HG03108 (cell line): Measurements from ENCODE around the gene ATP4B.

ENCODE experiments used
- ATAC-seq: cut with Tn5 transposase; IDR thresholded peaks from one replicate; pipeline ENCODE4 v1.9.1; 2021; ENCODE audit warnings: moderate library complexity; ENCODE audit not compliant: unreplicated experiment

Gene ATP4B

GRCh38 chr13:113643593-113643992 is 14.4 kb downstream of the ATP4B start:
- ATAC-seq: no peak

DNA sequence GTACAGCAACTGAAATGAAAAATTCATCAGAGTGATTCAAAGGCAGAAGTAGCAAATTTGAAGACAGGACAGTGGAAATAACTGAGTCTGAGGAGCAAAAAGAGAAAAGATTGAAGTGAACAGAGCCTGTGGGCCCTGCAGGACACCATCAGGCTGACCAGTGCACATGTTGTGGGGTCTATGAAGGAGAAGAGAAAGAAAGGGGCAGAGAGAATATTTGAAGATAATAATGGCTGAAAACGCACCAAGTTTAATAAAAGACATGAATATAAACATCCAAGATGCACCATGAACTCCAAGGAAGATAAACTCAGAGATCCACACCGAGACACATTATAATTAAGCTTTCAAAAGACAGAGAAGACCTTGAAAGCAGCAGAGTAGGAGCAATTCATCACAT is 15.4 kb downstream of the ATP4B start:
- ATAC-seq: no peak

GRCh38 chr13:113641426-113641825 is 16.6 kb downstream of the ATP4B start:
- no peak for ATAC-seq

DNA sequence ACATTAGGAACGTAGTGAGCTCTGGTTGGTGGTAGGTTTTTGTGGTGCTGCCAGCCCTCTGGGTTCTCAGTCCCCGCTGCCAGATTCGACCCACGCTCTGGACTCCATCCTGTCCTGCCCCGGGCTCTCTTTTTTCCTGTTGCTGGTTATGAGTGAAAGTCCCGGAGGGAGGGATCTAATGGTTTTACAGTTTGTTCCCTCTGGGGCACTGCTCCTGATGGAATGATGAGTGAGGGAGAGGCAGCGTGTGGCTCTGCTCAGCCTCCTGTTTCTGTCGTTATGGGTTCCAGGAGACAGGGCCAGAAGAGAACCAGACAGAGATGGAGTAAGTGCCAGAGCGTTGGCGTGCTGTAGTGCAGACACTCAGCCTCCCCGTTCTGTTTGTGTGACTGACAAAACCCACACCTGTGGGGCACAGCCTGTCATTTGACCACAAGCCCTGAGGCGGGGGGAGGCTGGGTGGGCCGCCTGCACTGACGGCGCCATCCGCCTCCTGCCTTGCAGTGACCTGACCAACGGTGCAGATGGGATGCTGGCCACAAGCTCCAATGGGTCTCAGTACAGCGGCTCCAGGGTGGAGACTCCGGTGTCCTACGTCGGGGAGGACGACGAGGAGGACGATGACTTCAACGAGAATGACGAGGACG is 18.3 kb downstream of the ATP4B start:
- ATAC-seq: no peak

DNA sequence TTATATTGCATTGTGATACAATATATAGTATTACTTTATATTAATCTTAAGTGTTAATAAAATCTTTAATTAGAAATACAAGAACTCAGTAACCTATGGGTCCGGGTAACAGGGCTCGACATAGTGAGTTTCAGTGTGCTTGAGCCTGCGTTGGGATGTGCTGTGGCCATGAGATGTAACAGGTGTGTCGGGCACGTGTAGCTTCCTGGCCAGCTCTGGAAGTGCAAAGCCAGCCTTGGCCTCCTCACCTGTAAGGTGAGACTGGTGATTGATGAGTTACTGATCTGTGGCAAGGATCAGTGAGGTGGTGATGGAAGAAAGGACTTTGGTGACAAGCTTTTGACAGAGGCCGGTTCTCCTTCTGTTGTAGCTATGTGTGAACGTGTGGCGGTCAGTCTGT is 19.2 kb downstream of the ATP4B start:
- ATAC-seq: no peak

DNA sequence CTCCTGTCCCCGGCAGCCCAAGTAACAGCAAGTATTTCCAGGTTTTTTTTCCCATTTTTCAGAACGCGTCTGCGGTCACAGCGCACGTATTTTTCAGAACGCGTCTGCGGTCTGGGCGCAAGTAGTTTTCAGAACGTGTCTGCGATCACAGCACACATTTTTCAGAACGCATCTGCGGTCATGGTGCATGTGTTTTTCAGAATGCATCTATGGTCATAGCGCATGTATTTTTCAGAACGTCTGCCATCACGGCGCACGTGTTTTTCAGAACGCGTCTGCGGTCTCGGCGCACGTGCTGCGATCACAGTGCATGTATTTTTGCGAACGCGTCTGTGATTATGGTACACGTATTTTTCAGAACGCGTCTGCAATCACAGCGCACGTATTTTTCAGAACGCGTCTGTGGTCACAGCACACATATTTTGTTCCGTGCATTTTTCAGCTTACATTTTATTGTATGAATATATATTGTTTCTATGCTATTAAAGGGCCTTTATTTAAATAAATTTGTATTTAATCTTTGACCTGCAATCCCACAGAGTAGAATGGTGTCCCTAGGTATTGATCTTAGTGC is 19.7 kb downstream of the ATP4B start:
- ATAC-seq: no peak

- ATAC-seq: no peak
Measured at GRCh38 chr13:113637262-113638160, 20.5 kb downstream of the ATP4B start.

- ATAC-seq: no peak
Measured at GRCh38 chr13:113636266-113636963, 21.6 kb downstream of the ATP4B start.

GRCh38 chr13:113635709-113636108 is 22.3 kb downstream of the ATP4B start:
- ATAC-seq: no peak

DNA sequence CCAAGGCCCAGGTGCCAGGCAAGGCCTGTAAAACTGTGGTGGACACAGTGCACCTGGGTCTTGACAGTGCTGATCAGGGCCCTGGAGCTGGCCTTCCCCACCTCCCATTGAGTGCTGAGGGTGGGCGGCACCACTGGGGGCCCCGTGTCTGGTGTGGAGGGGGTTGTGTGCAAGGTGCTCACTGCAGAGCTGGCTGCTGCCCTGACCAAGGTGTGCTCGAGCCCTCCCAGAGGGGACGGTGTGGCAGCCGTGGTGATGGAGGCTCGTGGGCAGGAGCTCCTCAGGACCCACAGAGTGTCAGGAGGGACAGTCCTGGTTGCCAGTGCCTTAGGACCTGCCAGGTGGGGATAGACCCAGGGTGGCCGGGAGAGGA is 23.0 kb downstream of the ATP4B start:
- ATAC-seq: no peak

- no peak for ATAC-seq
Measured at GRCh38 chr13:113634279-113635047, 23.5 kb downstream of the ATP4B start.

GRCh38 chr13:113633485-113633873 is 24.5 kb downstream of the ATP4B start:
- no peak for ATAC-seq

GRCh38 chr13:113632706-113633484 is 25.1 kb downstream of the ATP4B start:
- no peak for ATAC-seq

DNA sequence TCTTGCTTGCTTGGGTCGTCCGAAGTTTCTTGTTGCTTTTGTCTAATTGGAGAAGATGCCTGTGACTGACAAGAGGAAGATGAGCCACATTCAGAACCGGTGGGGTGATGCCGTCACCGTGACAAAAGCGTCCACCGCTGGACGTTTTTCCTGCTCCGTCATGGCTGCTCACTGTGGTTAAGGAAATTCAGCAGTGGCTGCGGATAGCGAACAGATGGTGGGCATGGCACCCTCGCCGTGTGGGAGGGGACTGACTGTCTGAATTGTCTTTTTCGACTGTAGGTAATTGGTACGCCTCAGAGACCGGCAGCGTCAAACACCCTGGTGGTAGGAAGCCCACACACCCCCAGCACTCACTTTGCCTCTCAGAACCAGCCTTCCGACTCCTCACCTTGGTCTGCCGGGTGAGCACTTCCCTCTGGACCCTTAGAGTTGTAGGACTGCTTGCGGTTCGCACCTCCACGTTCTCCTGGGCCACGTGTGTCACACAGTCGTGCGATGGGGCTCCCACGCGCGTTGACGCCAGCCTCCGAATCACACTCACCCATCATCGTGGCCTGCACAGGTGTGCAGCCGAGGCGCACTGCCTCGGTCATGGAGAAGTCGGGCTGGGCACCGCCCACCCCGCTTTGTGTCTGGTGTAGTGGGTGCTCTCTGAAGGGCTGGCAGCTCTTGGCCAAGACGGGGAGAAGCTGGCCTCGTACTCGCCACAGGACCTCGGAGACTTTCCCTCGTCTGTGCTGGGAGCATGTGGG is 26.5 kb downstream of the ATP4B start:
- no peak for ATAC-seq

GRCh38 chr13:113630804-113631203 is 27.2 kb downstream of the ATP4B start:
- ATAC-seq: no peak

DNA sequence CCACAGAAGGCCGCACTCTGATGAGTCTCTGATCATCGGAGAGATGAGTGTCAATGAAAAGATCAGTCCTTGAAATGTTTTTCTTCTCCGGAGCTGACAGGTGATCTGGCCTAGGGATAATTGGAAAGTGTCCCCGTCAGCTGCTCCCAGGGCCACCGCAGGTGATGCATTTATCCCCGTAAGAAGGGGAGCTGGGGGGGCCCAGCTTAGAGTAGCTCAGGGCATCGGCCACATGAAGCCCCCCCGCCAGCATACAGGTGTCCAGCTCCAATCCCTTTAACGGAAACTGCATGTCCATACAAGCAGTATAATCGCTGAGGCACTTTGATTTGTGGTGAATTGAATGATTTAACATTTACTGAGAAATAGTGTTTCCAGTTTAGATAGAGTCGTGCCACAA is 27.7 kb downstream of the ATP4B start:
- no peak for ATAC-seq

DNA sequence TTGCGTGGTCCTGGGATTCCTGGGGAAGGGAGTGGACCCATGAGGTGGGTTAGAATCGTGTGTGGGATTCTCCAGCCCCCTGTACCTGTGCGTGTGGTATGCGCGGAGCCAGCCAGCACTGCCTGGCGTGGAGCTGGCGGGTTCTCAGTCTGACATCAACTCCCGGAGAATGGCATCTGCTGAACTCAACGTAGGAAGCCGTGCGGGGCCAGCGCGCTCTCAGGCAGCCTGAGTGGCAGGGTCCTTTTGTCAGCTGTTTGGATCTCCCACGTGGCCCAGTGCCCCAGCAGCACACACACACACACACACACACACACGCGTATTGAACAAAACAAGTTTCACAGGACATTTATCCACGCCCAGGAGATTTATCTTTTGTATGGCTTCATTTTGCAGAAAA is 28.1 kb downstream of the ATP4B start:
- no peak for ATAC-seq

DNA sequence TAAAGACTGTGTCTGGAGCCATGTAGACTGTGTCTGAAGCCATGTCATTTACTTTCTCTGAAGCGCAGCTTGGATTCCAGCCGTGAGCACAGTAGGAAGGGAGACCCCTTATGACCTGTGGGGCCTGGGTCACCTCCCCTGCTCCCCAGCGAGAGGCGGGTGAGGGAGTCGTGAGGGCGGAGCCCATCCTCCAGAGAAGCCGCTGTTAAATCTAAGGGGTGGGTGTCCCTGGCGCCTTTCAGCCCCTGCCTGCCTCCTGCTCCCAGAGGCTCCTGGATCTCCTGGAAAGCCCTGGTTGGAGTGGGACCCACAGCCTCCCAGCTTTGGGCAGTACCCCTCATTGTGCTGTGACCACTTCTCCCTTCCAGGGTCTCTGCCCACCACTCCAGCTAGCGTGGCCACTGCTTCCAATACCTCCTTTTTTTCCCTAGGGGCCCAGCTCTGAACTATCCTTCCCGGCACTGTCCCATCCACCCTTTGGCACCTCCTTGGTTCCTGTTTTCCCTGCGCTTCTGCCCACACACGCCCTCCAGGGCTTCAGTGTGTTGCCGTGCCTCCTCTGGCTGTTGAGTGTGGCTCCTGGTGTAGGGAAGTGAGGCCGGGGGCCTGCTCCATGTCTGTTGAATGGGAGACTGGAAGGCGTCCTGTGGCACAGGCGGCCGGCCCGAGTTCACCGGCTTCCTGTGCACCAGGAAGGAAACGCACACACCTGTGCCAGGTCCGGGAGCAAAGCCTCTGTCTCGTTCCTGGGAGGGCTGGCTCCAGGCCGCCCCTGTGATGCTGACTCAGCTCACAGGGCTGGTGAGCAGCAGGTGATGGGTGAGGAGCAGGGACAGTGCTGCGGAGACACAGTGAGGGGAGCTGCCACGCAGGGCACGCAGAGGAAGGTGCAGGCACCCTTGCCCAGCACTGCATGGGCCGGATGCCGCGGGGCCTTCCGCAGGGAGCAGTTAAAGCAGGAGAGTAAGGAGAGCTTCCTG is 29.4 kb downstream of the ATP4B start:
- no peak for ATAC-seq
